Ishikawa (cell line): ENCODE results near the gene ZFR2.

Source experiments
- CEBPB ChIP-seq: IDR thresholded peaks from 2 replicates; pipeline ENCODE4 v1.6.1; 2012
- CREB1 ChIP-seq: IDR thresholded peaks from 2 replicates; pipeline ENCODE4 v1.6.1; 2012; ENCODE audit warnings: low read depth
- EGR1 ChIP-seq: IDR thresholded peaks from 2 replicates; pipeline ENCODE4 v1.6.1; 2012
- EP300 ChIP-seq: IDR thresholded peaks from 2 replicates; pipeline ENCODE4 v1.6.1; 2012; ENCODE audit warnings: borderline replicate concordance
- FOXM1 ChIP-seq: IDR thresholded peaks from 2 replicates; pipeline ENCODE4 v1.6.1; 2012; ENCODE audit warnings: low read depth, borderline replicate concordance
- NFIC ChIP-seq: IDR thresholded peaks from 2 replicates; pipeline ENCODE4 v1.6.1; 2012
- RAD21 ChIP-seq: IDR thresholded peaks from 2 replicates; pipeline ENCODE4 v1.6.1; 2012; ENCODE audit warnings: low read depth
- TAF1 ChIP-seq: IDR thresholded peaks from 2 replicates; pipeline ENCODE4 v1.6.1; 2012; ENCODE audit warnings: low read depth, mild to moderate bottlenecking
- TCF12 ChIP-seq: IDR thresholded peaks from 2 replicates; pipeline ENCODE4 v1.6.1; 2012; ENCODE audit warnings: low read depth
- TEAD4 ChIP-seq: IDR thresholded peaks from 2 replicates; pipeline ENCODE4 v1.6.1; 2012
- YY1 ChIP-seq: IDR thresholded peaks from 2 replicates; pipeline ENCODE4 v1.6.1; 2012; ENCODE audit warnings: low read depth
- ZBTB7A ChIP-seq: IDR thresholded peaks from 2 replicates; pipeline ENCODE4 v1.6.1; 2012; ENCODE audit warnings: low read depth
- TF ChIP-seq, protein P1 (sequence below): IDR thresholded peaks from 2 replicates; pipeline ENCODE4 v1.6.1; 2012
- TF ChIP-seq, protein P2 (sequence below): IDR thresholded peaks from 2 replicates; pipeline ENCODE4 v1.6.1; 2012; ENCODE audit warnings: low read depth, mild to moderate bottlenecking
- TF ChIP-seq, protein P3 (sequence below): IDR thresholded peaks from 2 replicates; pipeline ENCODE4 v1.6.1; 2012

ZFR2 gene

DNA sequence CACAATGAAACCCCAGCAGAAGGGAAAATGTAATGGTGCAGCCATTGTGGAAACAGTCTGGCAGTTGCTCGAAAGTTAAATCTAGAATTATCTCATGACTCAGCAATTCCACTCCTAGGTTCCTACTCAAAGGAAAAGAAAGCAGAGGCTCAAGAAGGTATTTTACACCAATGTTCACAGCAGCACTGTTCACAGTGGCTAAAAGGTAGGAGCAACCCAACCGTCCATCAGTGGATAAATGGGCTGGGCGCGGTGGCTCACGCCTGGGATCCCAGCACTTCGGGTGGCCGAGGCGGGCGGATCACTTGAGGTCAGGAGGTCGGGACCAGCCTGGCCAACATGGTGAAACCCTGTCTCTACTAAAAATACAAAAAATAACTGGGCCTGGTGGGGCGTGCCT is 25.9 kb downstream of the ZFR2 start:
- TF ChIP-seq, protein P1, sequence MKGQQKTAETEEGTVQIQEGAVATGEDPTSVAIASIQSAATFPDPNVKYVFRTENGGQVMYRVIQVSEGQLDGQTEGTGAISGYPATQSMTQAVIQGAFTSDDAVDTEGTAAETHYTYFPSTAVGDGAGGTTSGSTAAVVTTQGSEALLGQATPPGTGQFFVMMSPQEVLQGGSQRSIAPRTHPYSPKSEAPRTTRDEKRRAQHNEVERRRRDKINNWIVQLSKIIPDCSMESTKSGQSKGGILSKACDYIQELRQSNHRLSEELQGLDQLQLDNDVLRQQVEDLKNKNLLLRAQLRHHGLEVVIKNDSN: no peak
- TF ChIP-seq EGR1: no peak
- TF ChIP-seq CREB1: no peak
- no peak for TF ChIP-seq RAD21
- no peak for TF ChIP-seq YY1
- no peak for TF ChIP-seq NFIC
- TF ChIP-seq TAF1: no peak
- TF ChIP-seq TEAD4: no peak
- TF ChIP-seq EP300: no peak
- TF ChIP-seq, protein P2, sequence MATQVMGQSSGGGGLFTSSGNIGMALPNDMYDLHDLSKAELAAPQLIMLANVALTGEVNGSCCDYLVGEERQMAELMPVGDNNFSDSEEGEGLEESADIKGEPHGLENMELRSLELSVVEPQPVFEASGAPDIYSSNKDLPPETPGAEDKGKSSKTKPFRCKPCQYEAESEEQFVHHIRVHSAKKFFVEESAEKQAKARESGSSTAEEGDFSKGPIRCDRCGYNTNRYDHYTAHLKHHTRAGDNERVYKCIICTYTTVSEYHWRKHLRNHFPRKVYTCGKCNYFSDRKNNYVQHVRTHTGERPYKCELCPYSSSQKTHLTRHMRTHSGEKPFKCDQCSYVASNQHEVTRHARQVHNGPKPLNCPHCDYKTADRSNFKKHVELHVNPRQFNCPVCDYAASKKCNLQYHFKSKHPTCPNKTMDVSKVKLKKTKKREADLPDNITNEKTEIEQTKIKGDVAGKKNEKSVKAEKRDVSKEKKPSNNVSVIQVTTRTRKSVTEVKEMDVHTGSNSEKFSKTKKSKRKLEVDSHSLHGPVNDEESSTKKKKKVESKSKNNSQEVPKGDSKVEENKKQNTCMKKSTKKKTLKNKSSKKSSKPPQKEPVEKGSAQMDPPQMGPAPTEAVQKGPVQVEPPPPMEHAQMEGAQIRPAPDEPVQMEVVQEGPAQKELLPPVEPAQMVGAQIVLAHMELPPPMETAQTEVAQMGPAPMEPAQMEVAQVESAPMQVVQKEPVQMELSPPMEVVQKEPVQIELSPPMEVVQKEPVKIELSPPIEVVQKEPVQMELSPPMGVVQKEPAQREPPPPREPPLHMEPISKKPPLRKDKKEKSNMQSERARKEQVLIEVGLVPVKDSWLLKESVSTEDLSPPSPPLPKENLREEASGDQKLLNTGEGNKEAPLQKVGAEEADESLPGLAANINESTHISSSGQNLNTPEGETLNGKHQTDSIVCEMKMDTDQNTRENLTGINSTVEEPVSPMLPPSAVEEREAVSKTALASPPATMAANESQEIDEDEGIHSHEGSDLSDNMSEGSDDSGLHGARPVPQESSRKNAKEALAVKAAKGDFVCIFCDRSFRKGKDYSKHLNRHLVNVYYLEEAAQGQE: no peak
- TF ChIP-seq, protein P3, sequence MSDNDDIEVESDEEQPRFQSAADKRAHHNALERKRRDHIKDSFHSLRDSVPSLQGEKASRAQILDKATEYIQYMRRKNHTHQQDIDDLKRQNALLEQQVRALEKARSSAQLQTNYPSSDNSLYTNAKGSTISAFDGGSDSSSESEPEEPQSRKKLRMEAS: no peak
- TF ChIP-seq ZBTB7A: no peak
- no peak for TF ChIP-seq TCF12
- TF ChIP-seq FOXM1: no peak
- TF ChIP-seq CEBPB: no peak

DNA sequence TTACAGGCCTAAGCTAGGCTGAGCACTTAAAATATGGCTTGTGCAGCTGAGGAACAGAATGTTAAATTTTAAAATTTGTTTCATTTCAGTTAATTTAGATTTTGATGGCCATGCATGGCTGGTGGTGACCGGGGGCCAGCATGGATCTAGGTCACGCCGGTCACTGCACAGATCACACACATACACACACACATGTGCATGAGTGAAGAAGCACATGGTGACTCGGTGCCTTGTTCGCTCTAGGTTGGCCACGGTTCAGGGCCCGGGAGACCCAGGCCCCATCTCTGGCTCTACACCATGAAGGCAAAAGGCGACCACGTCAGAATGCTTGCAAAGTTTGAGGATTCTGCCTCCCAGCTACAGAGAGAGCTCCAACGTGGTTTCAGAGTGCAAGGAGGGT is 28.0 kb downstream of the ZFR2 start:
- TF ChIP-seq YY1 (no peak), TEAD4 (no peak), NFIC (no peak), RAD21 (no peak), EGR1 (no peak), TCF12 (no peak), EP300 (no peak), CEBPB (no peak), TAF1 (no peak)
- TF ChIP-seq, protein P1: no peak

DNA sequence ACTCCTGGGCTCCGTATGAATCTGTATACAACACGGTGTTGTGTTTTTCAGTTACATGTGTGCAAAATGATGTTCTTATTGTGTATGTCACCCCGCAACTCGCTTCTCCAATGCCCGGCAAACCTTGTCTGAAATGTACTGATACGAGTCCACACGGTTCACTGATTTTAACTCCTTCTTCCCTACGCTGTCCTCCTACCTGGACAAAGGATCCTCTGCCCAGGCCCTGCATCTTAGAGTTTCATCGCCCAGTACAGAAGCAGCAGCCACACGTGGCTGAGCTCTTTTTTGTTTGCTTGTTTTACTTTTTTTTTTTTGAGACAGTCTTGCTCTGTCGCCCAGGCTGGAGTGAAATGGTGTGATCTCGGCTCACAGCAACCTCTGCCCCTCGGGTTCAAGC is 28.9 kb downstream of the ZFR2 start:
- TF ChIP-seq FOXM1 (no peak), CREB1 (no peak), TCF12 (no peak), YY1 (no peak), NFIC (no peak), EP300 (no peak), EGR1 (no peak)
- TF ChIP-seq, protein P2: no peak
- TF ChIP-seq, protein P3: no peak

DNA sequence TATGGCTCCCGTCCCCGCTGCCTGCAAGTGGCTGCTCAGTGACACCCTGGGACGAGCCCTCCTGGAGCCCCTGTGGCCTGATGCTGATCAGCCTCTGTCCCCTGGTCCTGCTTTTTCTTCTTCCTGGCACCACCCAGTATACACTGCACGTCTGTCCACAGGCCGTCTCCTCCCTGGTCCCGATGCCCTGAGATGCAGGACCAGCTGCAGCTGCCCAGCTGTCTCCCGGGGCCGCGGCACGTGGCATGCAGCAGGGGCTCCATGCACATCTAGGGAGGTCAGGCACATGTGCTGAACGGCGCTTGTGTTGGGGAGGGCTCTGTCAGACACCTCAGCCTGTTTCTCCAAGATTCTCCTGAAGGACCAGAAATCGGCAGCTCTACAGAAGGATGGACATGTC is 30.2 kb downstream of the ZFR2 start:
- no peak for TF ChIP-seq TEAD4

DNA sequence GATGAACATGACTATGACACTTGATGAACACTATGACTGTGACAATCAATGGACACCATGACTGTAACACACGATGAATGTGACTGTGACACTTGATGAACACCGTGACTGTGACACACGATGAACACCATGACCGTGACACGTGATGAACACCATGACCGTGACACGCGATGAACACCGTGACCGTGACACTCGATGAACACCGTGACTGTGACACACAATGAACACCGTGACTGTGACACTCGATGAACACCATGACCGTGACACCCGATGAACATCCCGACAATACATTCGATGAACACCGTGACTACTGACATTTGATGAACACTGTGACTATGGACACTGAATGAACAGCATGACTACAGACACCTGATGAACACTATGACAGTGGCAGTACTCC is 30.9 kb downstream of the ZFR2 start:
- TF ChIP-seq, protein P2: no peak
- TF ChIP-seq FOXM1 (no peak), EGR1 (no peak), EP300 (no peak), NFIC (no peak), TAF1 (no peak), YY1 (no peak), ZBTB7A (no peak), RAD21 (no peak), TCF12 (no peak), CEBPB (no peak), TEAD4 (no peak), CREB1 (no peak)
- TF ChIP-seq, protein P1: no peak
- TF ChIP-seq, protein P3: no peak
